Gastroesophageal sphincter (tissue), 4 donors: Measurements from ENCODE around the gene SLC66A2. TPM values are rescaled to one million over a fixed set of nuclear protein-coding genes. Genes with fewer than 3 reads are reported as not detected.
"Not testable (repeated sequence)": the region's sequence is repeated elsewhere in the genome, so short reads cannot be mapped to it uniquely, and the experiment has no call there.

Experiments
- ATAC-seq: fragments of 150-250 bp; one replicate; pipeline ENCODE4 v1.9.1; 2016; ENCODE audit warnings: mild to moderate bottlenecking, moderate library complexity
- H3K27ac ChIP-seq, 4 donors: fragments of 200-600 bp; sonication (generic) in 3 of 4; 1 replicate in 3 of 4; 2 replicates in 1 of 4; pipeline ENCODE4 v1.5.1; 2016 to 2019
- H3K27me3 ChIP-seq: fragments of 200-600 bp; sonication (generic); one replicate; pipeline ENCODE4 v1.5.1; 2019
- H3K36me3 ChIP-seq, 2 donors: fragments of 200-600 bp; sonication (generic); one replicate each; pipeline ENCODE4 v1.5.1; 2019; ENCODE audit warnings: control low read depth in 1 of 2
- H3K4me1 ChIP-seq, 3 donors: fragments of 200-600 bp; sonication (generic); 1 replicate in 2 of 3; 2 replicates in 1 of 3; pipeline ENCODE4 v1.5.1; 2016 to 2019; ENCODE audit warnings: control low read depth in 2 of 3
- H3K4me3 ChIP-seq, 2 donors: fragments of 200-600 bp; sonication (generic); one replicate each; pipeline ENCODE4 v1.5.1; 2019; ENCODE audit warnings: mild to moderate bottlenecking in 1 of 2, moderate library complexity in 1 of 2
- H3K9me3 ChIP-seq, 3 donors: fragments of 200-600 bp; sonication (generic); one replicate each; pipeline ENCODE4 v1.5.1; 2017 to 2019; ENCODE audit warnings: control low read depth in 2 of 3
- EP300 ChIP-seq: sonication (generic); formaldehyde crosslinking; IDR thresholded peaks from one replicate; pipeline ENCODE4 v1.6.1; 2017; ENCODE audit warnings: antibody characterized with exemption, mild to moderate bottlenecking
- POLR2A ChIP-seq, 2 donors: fragments of 450-650 bp; IDR thresholded peaks; one replicate each; pipeline ENCODE4 v1.6.1; 2017; ENCODE audit warnings: antibody characterized with exemption in 2 of 2, mild to moderate bottlenecking in 2 of 2, moderate library complexity in 1 of 2
- POLR2AphosphoS5 ChIP-seq: sonication (generic); formaldehyde crosslinking; IDR thresholded peaks from one replicate; pipeline ENCODE4 v1.6.1; 2017; ENCODE audit warnings: antibody characterized with exemption
- WGBS, 2 donors: methylation state at CpG; one replicate each; pipeline ENCODE4 v1.1.5; 2018; ENCODE audit warnings: low coverage in 1 of 2; 5-methylcytosine and 5-hydroxymethylcytosine counted together
- total RNA-seq, 4 donors: library from RNA; depleted of rRNA; stranded (reverse); fragments of >200 nt; gene quantifications; one replicate each; pipeline ENCODE4 v1.1.0, GENCODE V29; 2016
- TF ChIP-seq, protein P1 (sequence below), 4 experiments: fragments of 200-600 bp in 2 of 4; fragments of 450-650 bp in 2 of 4; sonication (generic) in 1 of 4; IDR thresholded peaks; one replicate each; pipeline ENCODE4 v1.5.1; 2017 to 2019; ENCODE audit warnings: antibody characterized with exemption in 4 of 4, mild to moderate bottlenecking in 2 of 4, moderate library complexity in 2 of 4

The SLC66A2 gene
- total RNA-seq, 4 donors from 2014 or later = 32.2 to 42.6 (median 35.6) TPM

DNA sequence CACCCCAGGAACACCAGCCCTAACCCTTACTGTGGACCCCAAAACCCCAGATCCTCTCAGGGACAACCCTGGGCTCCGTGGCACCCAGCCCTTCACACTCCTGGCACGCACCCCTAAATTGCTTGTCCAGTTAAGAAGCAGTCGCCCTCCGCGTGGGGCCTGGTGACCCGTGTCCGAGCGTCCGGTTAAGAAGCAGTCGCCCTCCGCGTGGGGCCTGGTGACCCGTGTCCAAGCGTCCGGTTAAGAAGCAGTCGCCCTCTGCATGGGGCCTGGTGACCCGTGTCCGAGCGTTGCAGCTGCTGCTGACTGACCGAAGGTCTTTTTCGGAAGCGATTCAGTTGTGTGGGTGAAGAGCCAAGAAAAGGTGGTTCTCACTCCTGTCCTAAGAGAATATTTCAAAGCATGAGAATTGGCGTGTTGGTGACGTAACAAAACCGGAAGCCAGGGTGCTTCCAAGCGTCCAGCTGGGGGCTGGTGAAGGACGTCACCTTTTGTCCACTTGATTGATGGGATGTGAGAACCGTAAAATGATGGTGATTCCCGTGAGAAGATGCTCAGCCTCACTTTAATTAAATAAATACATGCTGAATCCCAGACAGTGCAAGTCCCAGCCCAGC is 83.2 kb downstream of the SLC66A2 start:
- no peak for ATAC-seq

DNA sequence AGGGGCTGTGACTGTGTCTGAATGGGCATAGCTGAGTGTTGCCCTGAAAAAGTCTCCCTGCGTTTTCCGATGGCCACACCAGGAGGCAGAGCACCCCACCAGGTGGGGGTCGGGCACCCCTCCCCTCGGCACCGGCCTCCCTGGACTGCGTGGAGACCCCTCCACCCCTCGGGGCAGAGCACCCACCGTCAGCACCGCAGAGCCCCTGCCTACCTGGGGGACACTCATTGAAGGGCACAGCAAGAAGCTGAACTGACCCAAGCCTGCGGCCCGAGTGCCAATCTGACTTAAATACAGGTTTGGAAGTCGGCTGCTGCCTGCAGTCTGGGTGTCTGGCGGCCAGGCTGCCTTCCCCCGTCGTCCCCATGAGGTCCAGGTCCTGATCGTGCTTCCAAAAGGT is 83.8 kb downstream of the SLC66A2 start:
- 95% methylated on average over 4 of the region's 16 CpGs; no CpG with 5 or more reads in 1 of the 2 donors for WGBS, 2 donors
- Histone ChIP-seq H3K36me3 (no peaks in the 10 kb centered on the region), H3K27me3 (peaks cover 40% of the 10 kb centered on the region), H3K9me3 (peaks cover 0 to 3% (median 0%) of the 10 kb centered on the region in 3 donors), H3K27ac (no peak overlapping the region), H3K4me3 (no peak overlapping the region), H3K4me1 (no peaks in the 10 kb centered on the region)
- TF ChIP-seq, protein P1, sequence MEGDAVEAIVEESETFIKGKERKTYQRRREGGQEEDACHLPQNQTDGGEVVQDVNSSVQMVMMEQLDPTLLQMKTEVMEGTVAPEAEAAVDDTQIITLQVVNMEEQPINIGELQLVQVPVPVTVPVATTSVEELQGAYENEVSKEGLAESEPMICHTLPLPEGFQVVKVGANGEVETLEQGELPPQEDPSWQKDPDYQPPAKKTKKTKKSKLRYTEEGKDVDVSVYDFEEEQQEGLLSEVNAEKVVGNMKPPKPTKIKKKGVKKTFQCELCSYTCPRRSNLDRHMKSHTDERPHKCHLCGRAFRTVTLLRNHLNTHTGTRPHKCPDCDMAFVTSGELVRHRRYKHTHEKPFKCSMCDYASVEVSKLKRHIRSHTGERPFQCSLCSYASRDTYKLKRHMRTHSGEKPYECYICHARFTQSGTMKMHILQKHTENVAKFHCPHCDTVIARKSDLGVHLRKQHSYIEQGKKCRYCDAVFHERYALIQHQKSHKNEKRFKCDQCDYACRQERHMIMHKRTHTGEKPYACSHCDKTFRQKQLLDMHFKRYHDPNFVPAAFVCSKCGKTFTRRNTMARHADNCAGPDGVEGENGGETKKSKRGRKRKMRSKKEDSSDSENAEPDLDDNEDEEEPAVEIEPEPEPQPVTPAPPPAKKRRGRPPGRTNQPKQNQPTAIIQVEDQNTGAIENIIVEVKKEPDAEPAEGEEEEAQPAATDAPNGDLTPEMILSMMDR (IDR thresholded peaks at IDR 0.05) = no peak
- TF ChIP-seq POLR2A (IDR thresholded peaks at IDR 0.05) (no peak), POLR2AphosphoS5 (no peak), EP300 (no peak)
- no peak for ATAC-seq

More for the DNA sequence above, 83.2 kb downstream of the SLC66A2 start:
- H3K36me3 ChIP-seq = no peaks in the 10 kb centered on the region
- H3K4me3 ChIP-seq = no peak overlapping the region
- H3K4me1 ChIP-seq = no peaks in the 10 kb centered on the region
- no peaks in the 10 kb centered on the region for H3K9me3 ChIP-seq
- no peak overlapping the region for H3K27ac ChIP-seq
- TF ChIP-seq POLR2A (IDR thresholded peaks at IDR 0.05) (no peak), POLR2AphosphoS5 (no peak), EP300 (no peak)
- TF ChIP-seq, protein P1 (IDR thresholded peaks at IDR 0.05) = no peak
- WGBS, 2 donors = 84 to 87% methylated on average over 10 to 13 of the region's 29 CpGs
- H3K27me3 ChIP-seq = peaks cover 40% of the 10 kb centered on the region

DNA sequence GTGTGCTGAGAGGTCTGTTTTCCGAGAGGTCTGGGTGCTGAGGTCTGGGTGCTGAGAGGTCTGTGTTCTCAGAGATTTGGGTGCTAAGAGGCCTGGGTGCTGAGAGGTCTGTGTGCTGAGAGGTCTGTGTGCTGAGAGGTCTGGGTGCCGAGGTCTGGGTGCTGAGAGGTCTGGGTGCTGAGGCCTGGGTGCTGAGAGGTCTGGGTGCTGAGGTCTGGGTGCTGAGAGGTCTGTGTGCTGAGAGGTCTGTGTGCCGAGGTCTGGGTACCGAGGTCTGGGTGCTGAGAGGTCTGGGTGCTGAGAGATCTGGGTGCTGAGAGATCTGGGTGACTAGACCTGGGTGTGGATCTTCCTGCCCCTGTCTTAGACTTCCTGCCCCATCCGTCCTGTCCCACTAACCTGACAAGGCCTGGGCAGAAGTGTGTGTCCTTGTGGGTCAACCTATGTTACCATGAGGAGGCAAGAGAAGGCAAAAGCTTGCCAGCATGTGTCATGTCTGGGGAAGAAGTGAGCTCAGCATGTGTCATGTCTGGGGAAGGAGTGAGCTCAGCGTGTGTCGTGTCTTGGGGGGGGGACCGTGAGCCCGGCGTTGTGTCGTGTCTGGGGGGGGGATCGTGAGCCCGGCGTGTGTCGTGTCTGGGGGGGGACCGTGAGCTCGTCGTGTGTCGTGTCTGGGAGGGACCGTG is 84.4 kb downstream of the SLC66A2 start:
- H3K4me1 ChIP-seq = no peaks in the 10 kb centered on the region
- H3K27ac ChIP-seq = no peak overlapping the region
- H3K4me3 ChIP-seq = no peak overlapping the region
- TF ChIP-seq, protein P1 (IDR thresholded peaks at IDR 0.05) = no peak
- TF ChIP-seq POLR2AphosphoS5 = no peak
- TF ChIP-seq POLR2A (IDR thresholded peaks at IDR 0.05) = no peak
- TF ChIP-seq EP300 = no peak
- peaks cover 0 to 9% (median 0%) of the 10 kb centered on the region in 3 donors for H3K9me3 ChIP-seq
- H3K36me3 ChIP-seq = no peaks in the 10 kb centered on the region
- no peak for ATAC-seq
- WGBS, 2 donors = 57% methylated on average over 1 of the region's 20 CpGs; no CpG with 5 or more reads in 1 of the 2 donors
- H3K27me3 ChIP-seq = peaks cover 42% of the 10 kb centered on the region

DNA sequence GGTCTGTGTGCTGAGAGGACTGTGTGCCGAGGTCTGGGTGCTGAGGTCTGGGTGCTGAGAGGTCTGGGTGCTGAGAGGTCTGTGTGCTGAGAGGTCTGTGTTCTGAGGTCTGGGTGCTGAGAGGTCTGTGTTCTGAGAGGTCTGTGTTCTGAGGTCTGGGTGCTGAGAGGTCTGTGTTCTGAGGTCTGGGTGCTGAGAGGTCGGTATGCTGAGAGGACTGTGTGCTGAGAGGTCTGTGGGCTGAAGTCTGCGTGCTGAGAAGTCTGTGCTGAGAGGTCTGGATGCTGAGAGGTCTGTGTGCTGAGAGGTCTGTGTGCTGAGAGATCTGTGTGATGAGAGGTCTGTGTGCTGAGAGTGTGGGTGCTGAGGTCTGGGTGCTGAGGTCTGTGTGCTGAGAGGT is 85.5 kb downstream of the SLC66A2 start:
- H3K27ac ChIP-seq, H3K36me3 ChIP-seq, ATAC-seq, H3K4me1 ChIP-seq, H3K4me3 ChIP-seq: not testable (repeated sequence)
- H3K27me3 ChIP-seq = peaks cover 36% of the 10 kb centered on the region
- H3K9me3 ChIP-seq = peaks cover 0 to 20% (median 0%) of the 10 kb centered on the region in 3 donors
- 50% methylated on average over 1 of the region's 3 CpGs; no CpG with 5 or more reads in 1 of the 2 donors for WGBS, 2 donors

DNA sequence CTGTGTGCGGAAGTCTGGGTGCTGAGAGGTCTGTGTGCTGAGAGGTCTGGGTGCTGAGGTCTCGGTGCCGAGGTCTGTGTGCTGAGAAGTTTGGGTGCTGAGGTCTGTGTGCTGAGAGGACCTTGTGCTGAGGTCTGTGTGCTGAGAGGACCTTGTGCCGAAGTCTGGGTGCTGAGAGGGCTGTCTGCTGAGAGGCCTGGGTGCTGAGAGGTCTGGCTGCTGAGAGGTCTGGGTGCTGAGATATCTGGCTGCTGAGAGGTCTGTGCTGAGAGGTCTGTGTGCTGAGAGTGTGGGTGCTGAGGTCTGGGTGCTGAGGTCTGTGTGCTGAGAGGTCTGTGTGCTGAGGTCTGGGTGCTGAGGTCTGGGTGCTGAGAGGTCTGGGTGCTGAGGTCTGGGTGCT is 86.5 kb downstream of the SLC66A2 start:
- not testable (repeated sequence) for H3K4me3 ChIP-seq, ATAC-seq, H3K4me1 ChIP-seq, H3K27ac ChIP-seq, H3K36me3 ChIP-seq
- H3K27me3 ChIP-seq = peaks cover 33% of the 10 kb centered on the region
- H3K9me3 ChIP-seq = peaks cover 0 to 22% (median 0%) of the 10 kb centered on the region in 3 donors
- WGBS, 2 donors = 100% methylated on average over 3 of the region's 4 CpGs; no CpG with 5 or more reads in 1 of the 2 donors
